SU-DHL-6 (cell line): Measurements from ENCODE around the gene KLB.

Experiments
- EZH2phosphoT487 ChIP-seq: fragments of 200-600 bp; sonication (generic), shearing (Covaris generic); conservative IDR thresholded peaks from 2 replicates; pipeline ENCODE4 v1.6.1; 2018; ENCODE audit warnings: mild to moderate bottlenecking, antibody characterized with exemption, low read length, moderate library complexity, mixed read lengths
- TF ChIP-seq, protein P1 (sequence below): fragments of 200-600 bp; sonication (generic); IDR thresholded peaks from one replicate; pipeline ENCODE4 v1.5.1; 2017; ENCODE audit warnings: antibody characterized with exemption, mild to moderate bottlenecking, low read length, moderate library complexity; ENCODE audit not compliant: insufficient read depth, poor library complexity, severe bottlenecking

DNA sequence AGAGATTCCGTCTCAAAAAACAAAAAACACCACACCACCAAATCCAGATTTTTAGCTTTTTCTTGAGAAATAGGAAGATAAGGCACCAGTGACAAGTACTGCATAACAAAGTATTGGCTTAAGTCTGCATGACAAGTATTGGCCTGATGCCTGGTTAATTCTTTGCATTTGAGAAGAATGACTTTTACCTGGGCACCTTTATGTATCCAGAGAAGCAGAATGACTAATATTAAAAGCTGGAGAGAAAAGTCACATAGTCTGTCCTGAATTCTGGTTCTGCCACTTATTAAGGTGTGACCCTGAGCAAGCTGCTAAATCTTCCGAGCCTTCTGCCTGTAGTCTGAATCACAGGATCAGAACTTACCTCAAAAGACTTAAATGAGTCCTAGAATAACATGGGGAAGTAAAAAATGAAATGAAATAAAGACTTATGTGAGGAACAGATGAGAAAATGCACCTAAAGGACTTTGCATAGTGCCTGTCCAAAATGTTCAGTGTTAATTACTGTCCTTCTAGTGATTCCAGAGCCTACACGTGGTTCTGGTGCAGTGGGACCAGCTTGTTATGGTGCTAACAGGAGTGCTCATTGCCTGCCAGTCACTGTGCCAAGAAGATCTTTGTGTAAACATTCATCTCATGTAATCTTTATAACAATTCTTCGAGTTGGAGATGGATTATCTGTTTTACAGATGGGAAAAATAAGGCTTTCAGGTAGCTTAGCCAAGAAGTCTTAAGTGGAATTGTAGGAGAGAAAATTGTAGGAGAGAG lies 88.9 kb downstream of the KLB start:
- TF ChIP-seq, protein P1, sequence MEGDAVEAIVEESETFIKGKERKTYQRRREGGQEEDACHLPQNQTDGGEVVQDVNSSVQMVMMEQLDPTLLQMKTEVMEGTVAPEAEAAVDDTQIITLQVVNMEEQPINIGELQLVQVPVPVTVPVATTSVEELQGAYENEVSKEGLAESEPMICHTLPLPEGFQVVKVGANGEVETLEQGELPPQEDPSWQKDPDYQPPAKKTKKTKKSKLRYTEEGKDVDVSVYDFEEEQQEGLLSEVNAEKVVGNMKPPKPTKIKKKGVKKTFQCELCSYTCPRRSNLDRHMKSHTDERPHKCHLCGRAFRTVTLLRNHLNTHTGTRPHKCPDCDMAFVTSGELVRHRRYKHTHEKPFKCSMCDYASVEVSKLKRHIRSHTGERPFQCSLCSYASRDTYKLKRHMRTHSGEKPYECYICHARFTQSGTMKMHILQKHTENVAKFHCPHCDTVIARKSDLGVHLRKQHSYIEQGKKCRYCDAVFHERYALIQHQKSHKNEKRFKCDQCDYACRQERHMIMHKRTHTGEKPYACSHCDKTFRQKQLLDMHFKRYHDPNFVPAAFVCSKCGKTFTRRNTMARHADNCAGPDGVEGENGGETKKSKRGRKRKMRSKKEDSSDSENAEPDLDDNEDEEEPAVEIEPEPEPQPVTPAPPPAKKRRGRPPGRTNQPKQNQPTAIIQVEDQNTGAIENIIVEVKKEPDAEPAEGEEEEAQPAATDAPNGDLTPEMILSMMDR: no peak
- TF ChIP-seq EZH2phosphoT487: no peak
